Ishikawa (cell line): ENCODE data around the gene TBX2.

Experiments
- CEBPB ChIP-seq: IDR thresholded peaks from 2 replicates; pipeline ENCODE4 v1.6.1; 2012
- CREB1 ChIP-seq: IDR thresholded peaks from 2 replicates; pipeline ENCODE4 v1.6.1; 2012; ENCODE audit warnings: low read depth
- EGR1 ChIP-seq: IDR thresholded peaks from 2 replicates; pipeline ENCODE4 v1.6.1; 2012
- EP300 ChIP-seq: IDR thresholded peaks from 2 replicates; pipeline ENCODE4 v1.6.1; 2012; ENCODE audit warnings: borderline replicate concordance
- FOXM1 ChIP-seq: IDR thresholded peaks from 2 replicates; pipeline ENCODE4 v1.6.1; 2012; ENCODE audit warnings: low read depth, borderline replicate concordance
- MAX ChIP-seq: IDR thresholded peaks from 2 replicates; pipeline ENCODE4 v1.6.1; 2012
- NFIC ChIP-seq: IDR thresholded peaks from 2 replicates; pipeline ENCODE4 v1.6.1; 2012
- RAD21 ChIP-seq: IDR thresholded peaks from 2 replicates; pipeline ENCODE4 v1.6.1; 2012; ENCODE audit warnings: low read depth
- REST ChIP-seq: IDR thresholded peaks from 2 replicates; pipeline ENCODE4 v1.6.1; 2012; ENCODE audit warnings: low read depth, mild to moderate bottlenecking
- TAF1 ChIP-seq: IDR thresholded peaks from 2 replicates; pipeline ENCODE4 v1.6.1; 2012; ENCODE audit warnings: low read depth, mild to moderate bottlenecking
- TCF12 ChIP-seq: IDR thresholded peaks from 2 replicates; pipeline ENCODE4 v1.6.1; 2012; ENCODE audit warnings: low read depth
- TEAD4 ChIP-seq: IDR thresholded peaks from 2 replicates; pipeline ENCODE4 v1.6.1; 2012
- USF1 ChIP-seq: IDR thresholded peaks from 2 replicates; pipeline ENCODE4 v1.6.1; 2012
- YY1 ChIP-seq: IDR thresholded peaks from 2 replicates; pipeline ENCODE4 v1.6.1; 2012; ENCODE audit warnings: low read depth
- ZBTB7A ChIP-seq: IDR thresholded peaks from 2 replicates; pipeline ENCODE4 v1.6.1; 2012; ENCODE audit warnings: low read depth

Gene TBX2

GRCh38 chr17:61406537-61406845 lies 6.8 kb downstream of the TBX2 start:
- TF ChIP-seq TCF12 (no peak), USF1 (no peak)

GRCh38 chr17:61406971-61407911 lies 7.6 kb downstream of the TBX2 start:
- TF ChIP-seq USF1, result no peak
- TF ChIP-seq CEBPB, result no peak
- TF ChIP-seq ZBTB7A, result no peak
- no peak for TF ChIP-seq EP300
- TF ChIP-seq TAF1, result no peak
- TF ChIP-seq EGR1, result no peak
- no peak for TF ChIP-seq RAD21
- no peak for TF ChIP-seq TEAD4
- TF ChIP-seq FOXM1, result no peak
- no peak for TF ChIP-seq NFIC
- no peak for TF ChIP-seq MAX
- no peak for TF ChIP-seq YY1
- no peak for TF ChIP-seq CREB1

- TF ChIP-seq REST (no peak), TEAD4 (no peak), MAX (no peak), EP300 (no peak), CEBPB (no peak), FOXM1 (no peak), NFIC (no peak), EGR1 (no peak), CREB1 (no peak), RAD21 (no peak), TCF12 (no peak), TAF1 (no peak), ZBTB7A (no peak), YY1 (no peak), USF1 (no peak)
These were observed 8.8 kb downstream of the TBX2 start for GRCh38 chr17:61408151-61409041.

- TF ChIP-seq MAX (0 out of 2 replicates have a peak, but pooled peaks have one; percentile 5), ZBTB7A (peak; percentile 48; the same call in 1 of the 2 replicates), YY1 (no peak), TEAD4 (no peak), CEBPB (no peak), NFIC (no peak), RAD21 (peak; percentile 9; the same call in 1 of the 2 replicates), EGR1 (no peak)
These were observed 9.9 kb downstream of the TBX2 start for GRCh38 chr17:61409301-61410112.

- TF ChIP-seq TCF12 (no peak), EP300 (no peak), CEBPB (no peak), ZBTB7A (peak; percentile 16; the same call in 1 of the 2 replicates), EGR1 (no peak), FOXM1 (no peak), YY1 (no peak), MAX (no peak)
These were observed 10.7 kb downstream of the TBX2 start for GRCh38 chr17:61410141-61411010.
